Measurements from ENCODE around the gene GMPPB. TPM values are rescaled to one million over a fixed set of nuclear protein-coding genes. Genes with fewer than 3 reads are reported as not detected.

Gene GMPPB
- total RNA-seq, 1 experiment from 2014 or later, result 26.8 TPM

GRCh38 chr3:49716169-49716568, 7.6 kb downstream of the GMPPB start:
- in situ Hi-C loops (cut with HindIII; ENCODE audit: low sequenced_read_pairs), result no loop called here
- no peak for DNase-seq (ENCODE audit: low spot score)

- no peak for DNase-seq (ENCODE audit: low spot score)
- in situ Hi-C loops (cut with HindIII; ENCODE audit: low sequenced_read_pairs), result no loop called here
Observed at GRCh38 chr3:49715611-49716121, 8.1 kb downstream of the GMPPB start.

- in situ Hi-C loops (cut with HindIII; ENCODE audit: low sequenced_read_pairs), result no loop called here
- DNase-seq (ENCODE audit: low spot score), result no peak
Observed at GRCh38 chr3:49714728-49715550, 8.8 kb downstream of the GMPPB start.

GRCh38 chr3:49713336-49714105, 10.2 kb downstream of the GMPPB start:
- DNase-seq (ENCODE audit: low spot score), result no peak
- in situ Hi-C loops (cut with HindIII; ENCODE audit: low sequenced_read_pairs), result no loop called here

- in situ Hi-C loops (cut with HindIII; ENCODE audit: low sequenced_read_pairs), result no loop called here
- DNase-seq (ENCODE audit: low spot score), result no peak
Observed at GRCh38 chr3:49712631-49713317, 11.0 kb downstream of the GMPPB start.

DNA sequence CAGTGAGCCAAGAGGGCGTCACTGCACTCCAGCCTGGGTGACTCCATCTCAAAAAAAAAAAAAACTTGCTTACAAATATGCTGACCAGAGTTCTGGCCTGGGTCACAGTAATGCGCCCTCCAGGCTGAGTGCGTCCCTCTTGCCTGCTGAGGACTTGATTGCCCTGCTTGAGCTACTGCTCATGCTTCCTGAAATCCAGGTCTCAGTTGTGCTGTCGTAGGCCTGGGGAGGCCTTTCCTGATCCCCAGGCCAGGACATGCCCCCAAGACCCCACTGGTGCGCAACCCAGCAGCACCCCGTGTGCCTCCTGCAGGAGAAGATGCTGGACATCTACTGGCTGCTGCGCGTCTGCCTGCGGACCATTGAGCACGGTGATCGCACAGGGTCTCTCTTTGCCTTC, 11.6 kb downstream of the GMPPB start:
- in situ Hi-C loops (cut with HindIII; ENCODE audit: low sequenced_read_pairs), result no loop called here
- DNase-seq (ENCODE audit: low spot score), result no peak

DNA sequence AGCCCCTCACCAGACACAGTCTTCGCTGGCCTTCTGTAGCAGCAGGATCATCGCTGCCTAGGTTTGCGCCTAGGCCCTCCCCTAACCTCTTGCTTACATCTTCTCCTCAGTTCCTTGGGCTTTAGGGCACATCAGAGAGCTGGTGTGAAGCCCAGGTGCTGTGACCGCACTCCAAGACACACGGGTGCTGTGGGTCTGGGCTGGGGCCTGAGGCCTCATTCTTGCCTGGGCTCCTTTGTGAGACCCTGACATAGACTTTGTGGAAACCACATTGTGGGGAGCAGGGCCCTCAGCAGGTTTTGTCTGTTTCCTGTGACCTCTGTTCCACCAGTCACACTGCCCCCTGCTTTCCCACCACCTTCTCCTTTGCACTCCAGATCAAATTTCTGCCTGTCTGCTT, 12.3 kb downstream of the GMPPB start:
- no peak for DNase-seq (ENCODE audit: low spot score)
- in situ Hi-C loops (cut with HindIII; ENCODE audit: low sequenced_read_pairs), result no loop called here

DNA sequence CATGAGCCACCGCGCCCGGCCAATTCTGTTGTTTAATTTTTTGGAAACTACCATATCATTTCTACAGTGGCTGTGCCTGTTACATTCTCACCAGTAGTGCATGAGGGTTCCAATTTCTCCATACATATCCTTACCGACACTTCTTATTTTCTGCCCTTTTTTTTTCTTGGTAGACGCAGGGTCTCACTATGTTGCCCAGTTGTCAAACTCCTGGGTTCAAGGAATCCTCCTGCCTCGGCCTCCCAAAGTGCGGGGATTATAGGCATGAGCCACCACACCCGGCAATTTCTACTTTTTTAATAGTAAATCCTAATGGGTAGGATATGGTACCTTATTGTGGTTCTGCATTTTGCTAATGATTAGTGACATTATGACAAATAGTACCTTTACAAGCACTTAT, 13.9 kb downstream of the GMPPB start:
- DNase-seq (ENCODE audit: low spot score), result no peak
- in situ Hi-C loops (cut with HindIII; ENCODE audit: low sequenced_read_pairs), result no loop called here

DNA sequence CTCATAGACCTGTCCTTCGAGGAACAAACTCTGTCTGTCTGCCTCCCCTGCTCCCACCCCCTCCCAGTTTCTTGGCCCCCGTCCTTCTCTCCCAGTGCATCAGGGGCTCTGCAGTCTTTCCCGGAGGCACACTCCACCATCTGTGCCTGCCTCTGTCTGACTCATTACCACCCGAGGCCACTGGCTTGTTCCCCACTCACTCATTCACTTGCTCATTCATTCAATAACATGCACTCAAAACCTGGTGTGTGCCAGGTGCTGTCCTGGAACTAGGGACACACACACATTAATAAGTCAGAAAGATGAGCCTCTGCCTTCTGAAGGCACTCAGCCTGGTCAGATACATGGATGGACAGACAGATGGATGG, 16.7 kb downstream of the GMPPB start:
- DNase-seq (ENCODE audit: low spot score), result no peak

DNA sequence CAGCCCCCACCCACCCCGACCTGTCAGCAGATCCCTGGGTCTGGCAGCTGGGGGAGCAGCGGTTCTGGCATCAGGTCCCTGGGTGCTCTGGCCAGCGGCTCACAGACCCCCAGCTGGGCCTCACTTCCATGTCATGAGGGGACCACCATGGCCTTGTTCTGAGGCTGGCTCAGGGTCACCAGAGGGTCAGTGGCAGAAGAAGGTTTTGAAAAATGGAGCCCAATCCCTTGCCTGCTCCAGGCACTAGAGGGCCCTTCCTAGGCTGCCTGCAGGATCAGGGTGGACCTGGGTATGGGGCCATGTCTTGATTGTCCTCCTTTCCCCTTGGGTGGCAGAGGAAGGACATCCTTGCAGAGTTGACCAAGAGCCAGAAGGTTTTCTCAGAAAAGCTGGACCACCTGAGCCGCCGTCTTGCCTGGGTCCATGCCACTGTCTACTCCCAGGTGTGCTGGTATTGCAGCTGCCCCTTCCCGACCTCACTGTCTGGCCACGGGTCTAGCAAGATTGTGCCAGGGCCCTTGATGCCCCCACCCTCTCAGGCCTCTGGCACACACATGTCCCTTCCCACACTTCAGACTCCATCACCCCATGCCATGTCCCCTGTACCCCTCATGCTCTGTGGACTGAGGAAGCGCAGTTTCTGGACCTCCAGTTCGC, 17.2 kb downstream of the GMPPB start:
- no peak for DNase-seq (ENCODE audit: low spot score)
- in situ Hi-C loops (cut with HindIII; ENCODE audit: low sequenced_read_pairs), result no loop called here

More for the DNA sequence above, 16.7 kb downstream of the GMPPB start:
- in situ Hi-C loops (cut with HindIII; ENCODE audit: low sequenced_read_pairs), result no loop called here

DNA sequence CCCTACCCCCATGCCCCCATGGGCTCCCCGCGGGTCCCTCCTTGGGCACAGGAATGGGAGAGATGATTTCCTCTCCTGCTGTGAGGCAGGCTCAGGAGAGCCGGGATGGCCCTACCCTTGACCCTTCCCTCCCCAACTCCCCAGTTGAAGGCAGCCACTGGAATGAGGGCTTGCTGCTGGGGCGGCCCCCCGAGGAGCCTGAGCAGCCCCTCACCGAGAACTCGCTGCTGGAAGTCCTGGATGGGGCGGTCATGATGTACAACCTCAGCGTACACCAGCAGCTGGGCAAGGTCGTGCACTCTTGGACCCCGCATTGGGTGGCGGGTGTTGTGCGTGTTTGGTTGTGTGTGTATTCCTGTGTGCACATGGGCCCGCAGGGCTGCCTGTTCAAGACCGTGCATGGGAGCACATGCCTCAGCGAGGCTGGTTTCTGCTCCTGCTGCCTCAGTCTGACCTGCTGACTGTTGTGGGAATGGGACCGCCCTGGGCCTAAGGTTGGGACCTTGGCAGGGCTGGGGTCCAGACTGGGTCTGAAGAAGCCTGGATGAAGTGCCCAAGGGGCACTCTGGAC, 18.3 kb downstream of the GMPPB start:
- in situ Hi-C loops (cut with HindIII; ENCODE audit: low sequenced_read_pairs), result no loop called here
- no peak for DNase-seq (ENCODE audit: low spot score)

- in situ Hi-C loops (cut with HindIII; ENCODE audit: low sequenced_read_pairs), result no loop called here
- no peak for DNase-seq (ENCODE audit: low spot score)
Observed at GRCh38 chr3:49704629-49705028, 19.1 kb downstream of the GMPPB start.

DNA sequence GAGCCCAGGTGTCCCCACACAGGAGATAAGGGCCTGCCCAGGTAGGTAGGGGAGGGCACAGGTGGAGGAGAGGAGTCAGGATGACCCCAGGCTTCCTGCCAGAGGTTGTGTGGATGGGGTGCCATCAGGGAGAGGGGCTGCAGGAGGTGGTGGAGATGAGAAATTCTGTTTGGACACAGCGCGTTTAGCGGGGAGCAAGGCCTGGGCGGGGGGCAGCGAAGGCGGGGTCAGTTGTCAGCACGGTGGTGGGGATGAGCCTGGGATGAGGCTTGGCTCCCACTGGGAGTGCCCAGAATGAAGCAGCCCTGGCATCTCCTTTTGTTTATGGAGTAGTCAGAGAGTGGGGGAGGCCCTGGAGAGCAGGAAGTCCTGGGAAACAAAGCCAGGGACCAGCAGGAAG, 19.8 kb downstream of the GMPPB start:
- DNase-seq (ENCODE audit: low spot score), result no peak
- in situ Hi-C loops (cut with HindIII; ENCODE audit: low sequenced_read_pairs), result no loop called here

DNA sequence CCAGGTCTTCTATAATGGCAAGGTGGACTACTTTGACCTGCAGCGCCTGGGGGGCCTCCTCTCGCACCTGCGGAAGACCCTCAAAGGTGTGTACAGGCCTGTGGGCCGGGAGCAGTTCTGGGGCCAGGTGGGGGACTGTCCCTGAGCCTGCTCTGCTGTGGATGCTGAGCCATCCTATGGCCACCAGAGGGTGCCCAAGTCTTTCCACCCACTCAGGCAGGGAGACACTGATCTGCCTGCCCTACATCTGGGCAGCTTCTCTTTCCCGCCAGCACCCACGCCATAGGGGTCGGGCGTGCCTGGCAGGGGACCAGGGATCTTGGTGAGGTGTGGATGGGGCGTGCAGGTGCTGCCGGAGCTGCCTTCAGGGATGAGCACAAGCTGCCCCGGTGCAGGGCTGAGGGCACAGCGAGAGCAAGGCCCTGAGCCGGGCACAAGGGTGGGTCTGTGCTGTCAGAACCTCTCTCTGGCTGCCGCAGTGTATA, 20.3 kb downstream of the GMPPB start:
- in situ Hi-C loops (cut with HindIII; ENCODE audit: low sequenced_read_pairs), result no loop called here
- DNase-seq (ENCODE audit: low spot score), result peak; percentile 57

DNA sequence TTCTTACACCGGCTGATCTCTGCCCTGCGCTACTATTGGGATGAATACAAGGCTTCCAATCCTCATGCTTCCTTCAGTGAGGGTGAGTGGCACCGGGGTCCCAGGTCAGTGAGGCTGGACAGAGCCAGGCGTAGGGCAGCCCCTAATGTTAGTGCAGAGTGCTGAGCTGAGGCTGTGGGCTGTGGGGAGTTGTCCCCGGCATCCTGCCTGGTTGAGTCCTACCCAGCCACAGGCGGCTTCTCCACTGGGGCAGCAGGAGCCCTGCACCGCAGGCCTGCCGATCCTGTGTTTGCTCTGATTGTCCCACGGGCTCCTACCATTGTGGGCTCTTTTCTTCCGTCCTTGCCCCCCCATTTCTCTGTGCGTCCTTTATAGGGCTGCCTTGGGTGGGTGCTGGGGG, 21.1 kb downstream of the GMPPB start:
- no peak for DNase-seq (ENCODE audit: low spot score)
- in situ Hi-C loops (cut with HindIII; ENCODE audit: low sequenced_read_pairs), result no loop called here

GRCh38 chr3:49701388-49702077, 22.2 kb downstream of the GMPPB start:
- in situ Hi-C loops (cut with HindIII; ENCODE audit: low sequenced_read_pairs), result no loop called here
- no peak for DNase-seq (ENCODE audit: low spot score)

DNA sequence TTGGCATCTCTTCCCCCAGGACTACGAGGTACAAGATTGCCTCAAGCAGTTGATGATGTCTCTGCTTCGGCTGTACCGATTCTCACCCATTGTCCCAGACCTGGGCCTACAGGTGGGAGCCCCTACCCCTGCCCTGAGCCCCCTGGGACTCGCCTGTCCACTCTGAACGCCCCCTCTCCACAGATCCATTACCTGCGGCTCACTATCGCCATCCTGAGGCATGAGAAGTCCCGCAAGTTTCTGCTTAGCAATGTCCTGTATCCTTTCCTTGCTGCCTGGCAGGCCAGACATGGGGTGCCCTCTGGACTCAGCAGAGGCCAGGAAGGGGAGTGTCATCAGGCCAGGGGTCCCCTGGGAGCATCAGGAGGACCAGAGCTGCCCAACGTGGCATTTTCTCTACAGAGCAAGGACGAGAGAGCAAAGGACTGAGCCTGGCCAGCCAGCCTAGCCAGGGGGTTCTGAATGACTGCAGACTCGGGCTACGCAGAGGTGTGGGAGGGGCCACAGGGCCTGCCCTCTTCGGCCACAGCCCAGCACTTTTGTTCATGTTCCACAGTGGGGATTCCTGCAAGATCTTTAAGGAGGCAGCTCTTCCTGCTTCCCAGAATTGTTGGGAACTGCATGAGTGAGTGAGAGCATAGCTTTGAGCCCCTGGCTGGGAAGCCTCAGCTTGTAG, 23.2 kb downstream of the GMPPB start:
- no peak for DNase-seq (ENCODE audit: low spot score)
- in situ Hi-C loops (cut with HindIII; ENCODE audit: low sequenced_read_pairs), result no loop called here

- in situ Hi-C loops (cut with HindIII; ENCODE audit: low sequenced_read_pairs), result no loop called here
- no peak for DNase-seq (ENCODE audit: low spot score)
Observed at GRCh38 chr3:49700014-49700413, 23.7 kb downstream of the GMPPB start.

Measured in G401 (cell line).